Measurements from ENCODE around the gene UQCRH. TPM values are rescaled to one million over a fixed set of nuclear protein-coding genes. Genes with fewer than 3 reads are reported as not detected.
A peak's percentile ranks its signal among the peaks of the same experiment; 100 is the strongest.

UQCRH gene
- total RNA-seq, 2 experiments from 2014 or later, result 101 to 103 TPM

DNA sequence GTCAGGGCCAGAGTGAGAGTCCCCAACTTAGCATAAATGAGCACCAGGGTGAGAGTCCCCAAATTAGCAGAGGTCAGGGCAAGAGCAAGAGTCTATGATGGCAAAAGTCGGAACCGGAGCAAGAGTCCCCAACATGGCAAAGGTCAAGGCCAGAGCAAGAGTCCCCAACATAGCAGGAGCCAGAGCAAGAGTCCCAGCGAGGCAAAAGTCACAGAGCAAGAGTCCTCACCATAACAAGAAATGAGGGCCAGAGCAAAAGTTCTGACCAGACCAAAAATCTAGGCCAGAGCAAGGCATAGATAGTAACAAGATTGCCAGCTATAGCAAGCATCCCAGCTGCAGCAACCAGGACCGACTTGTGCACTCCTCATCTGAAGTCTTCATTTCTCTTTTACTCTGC is 40.2 kb downstream of the UQCRH start:
- Mint-ChIP-seq H3K27me3 (no peaks in the 10 kb centered on the region), H3K4me3 (no peak overlapping the region), H3K27ac (peak overlapping the region; percentile 97), H3K9me3 (no peaks in the 10 kb centered on the region), H3K36me3 (ENCODE audit: low read depth) (peaks cover 67% of the 10 kb centered on the region), H3K4me1 (ENCODE audit: low read depth) (peaks cover 58% of the 10 kb centered on the region)
- Histone ChIP-seq H3K36me3 (ENCODE audit: insufficient read depth, low read length) (peaks cover 31% of the 10 kb centered on the region), H3K4me3 (ENCODE audit: low read length) (no peak overlapping the region), H3K4me1 (ENCODE audit: insufficient read depth, low read length) (peaks cover 34% of the 10 kb centered on the region), H3K27ac (ENCODE audit: low read depth in 1 of 2, low read length in 2 of 2) (no peak overlapping the region), H3K27me3 (ENCODE audit: control insufficient read depth in 1 of 2, insufficient read depth in 2 of 2, low read length in 2 of 2) (no peaks in the 10 kb centered on the region), H3K9me3 (ENCODE audit: control insufficient read depth in 1 of 2, insufficient read depth in 1 of 2, low read length in 2 of 2) (peaks cover 0 to 6% of the 10 kb centered on the region in 2 experiments)
- TF ChIP-seq, protein P1, sequence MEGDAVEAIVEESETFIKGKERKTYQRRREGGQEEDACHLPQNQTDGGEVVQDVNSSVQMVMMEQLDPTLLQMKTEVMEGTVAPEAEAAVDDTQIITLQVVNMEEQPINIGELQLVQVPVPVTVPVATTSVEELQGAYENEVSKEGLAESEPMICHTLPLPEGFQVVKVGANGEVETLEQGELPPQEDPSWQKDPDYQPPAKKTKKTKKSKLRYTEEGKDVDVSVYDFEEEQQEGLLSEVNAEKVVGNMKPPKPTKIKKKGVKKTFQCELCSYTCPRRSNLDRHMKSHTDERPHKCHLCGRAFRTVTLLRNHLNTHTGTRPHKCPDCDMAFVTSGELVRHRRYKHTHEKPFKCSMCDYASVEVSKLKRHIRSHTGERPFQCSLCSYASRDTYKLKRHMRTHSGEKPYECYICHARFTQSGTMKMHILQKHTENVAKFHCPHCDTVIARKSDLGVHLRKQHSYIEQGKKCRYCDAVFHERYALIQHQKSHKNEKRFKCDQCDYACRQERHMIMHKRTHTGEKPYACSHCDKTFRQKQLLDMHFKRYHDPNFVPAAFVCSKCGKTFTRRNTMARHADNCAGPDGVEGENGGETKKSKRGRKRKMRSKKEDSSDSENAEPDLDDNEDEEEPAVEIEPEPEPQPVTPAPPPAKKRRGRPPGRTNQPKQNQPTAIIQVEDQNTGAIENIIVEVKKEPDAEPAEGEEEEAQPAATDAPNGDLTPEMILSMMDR (IDR thresholded peaks at IDR 0.05), result no peak
- ChIA-PET POLR2A (no interaction called here), CTCF (no interaction called here)
- DNase-seq (no peak), ATAC-seq (ENCODE audit: poor library complexity) (no peak)
- intact Hi-C loops (cut with DNase I, micrococcal nuclease), result loop anchor here in 1 of 2 experiments (5.0 to 10.0 kb wide), 2 partner anchors 374 to 971 kb away; partner anchors contain the start of genes EFCAB14 and STIL

DNA sequence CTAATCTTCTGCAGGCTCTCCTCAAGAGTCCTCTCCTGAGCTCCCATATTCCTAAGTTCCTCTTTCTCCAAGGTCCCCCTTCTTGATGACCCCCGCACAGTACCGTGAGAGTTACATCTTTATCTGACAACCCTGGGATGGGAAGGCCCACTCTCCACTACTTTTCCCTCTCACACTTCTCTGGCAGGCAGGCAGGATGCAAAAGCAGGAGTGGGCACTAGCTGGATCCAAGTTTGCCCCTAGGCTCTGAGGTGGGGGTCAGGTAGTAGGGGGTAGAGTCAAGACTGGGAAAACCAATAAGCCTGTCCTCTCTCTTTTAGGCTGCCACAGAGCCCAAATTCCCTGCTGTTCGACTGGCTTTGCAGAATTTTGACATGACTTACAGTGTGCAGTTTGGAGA is 41.0 kb downstream of the UQCRH start:
- peaks cover 56% of the 10 kb centered on the region for H3K4me1 Mint-ChIP-seq (ENCODE audit: low read depth)
- H3K27me3 ChIP-seq (ENCODE audit: control insufficient read depth in 1 of 2, insufficient read depth in 2 of 2, low read length in 2 of 2), result no peaks in the 10 kb centered on the region
- H3K27ac ChIP-seq (ENCODE audit: low read depth in 1 of 2, low read length in 2 of 2), result no peak overlapping the region
- DNase-seq, result no peak
- ChIA-PET CTCF (no interaction called here), POLR2A (no interaction called here)
- no peaks in the 10 kb centered on the region for H3K9me3 Mint-ChIP-seq
- intact Hi-C loops (cut with DNase I, micrococcal nuclease), result loop anchor here in 1 of 2 experiments (5.0 to 10.0 kb wide), 2 partner anchors 373 to 970 kb away; partner anchors contain the start of genes EFCAB14 and STIL
- no peak overlapping the region for H3K4me3 ChIP-seq (ENCODE audit: low read length)
- no peaks in the 10 kb centered on the region for H3K27me3 Mint-ChIP-seq
- TF ChIP-seq, protein P1 (IDR thresholded peaks at IDR 0.05), result no peak
- peaks cover 36% of the 10 kb centered on the region for H3K36me3 ChIP-seq (ENCODE audit: insufficient read depth, low read length)
- no peak overlapping the region for H3K4me3 Mint-ChIP-seq
- peaks cover 31% of the 10 kb centered on the region for H3K4me1 ChIP-seq (ENCODE audit: insufficient read depth, low read length)
- H3K27ac Mint-ChIP-seq, result peak overlapping the region; percentile 97
- ATAC-seq (ENCODE audit: poor library complexity), result no peak
- H3K36me3 Mint-ChIP-seq (ENCODE audit: low read depth), result peaks cover 70% of the 10 kb centered on the region
- H3K9me3 ChIP-seq (ENCODE audit: control insufficient read depth in 1 of 2, insufficient read depth in 1 of 2, low read length in 2 of 2), result peaks cover 0 to 2% of the 10 kb centered on the region in 2 experiments

DNA sequence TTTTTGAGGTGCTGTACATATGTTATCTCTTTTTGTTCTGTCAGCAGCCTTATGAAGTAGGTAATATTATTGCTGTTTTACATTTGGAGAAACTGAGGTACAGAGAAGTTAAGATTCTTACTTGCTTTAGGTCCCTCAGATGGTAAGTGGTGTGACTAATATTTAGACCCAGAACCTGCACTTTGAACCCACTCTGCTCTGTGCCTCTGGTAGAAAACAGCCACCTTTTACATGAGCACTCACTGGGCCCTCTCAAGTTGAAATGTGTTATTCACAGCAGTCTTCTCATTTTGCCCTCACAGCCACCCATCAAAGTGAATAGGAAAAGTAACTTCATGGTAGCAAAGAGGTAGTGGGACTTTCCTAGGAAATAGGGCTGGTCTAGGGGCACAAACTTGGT is 41.8 kb downstream of the UQCRH start:
- Histone ChIP-seq H3K4me1 (ENCODE audit: insufficient read depth, low read length) (peaks cover 23% of the 10 kb centered on the region), H3K27me3 (ENCODE audit: control insufficient read depth in 1 of 2, insufficient read depth in 2 of 2, low read length in 2 of 2) (no peaks in the 10 kb centered on the region), H3K4me3 (ENCODE audit: low read length) (no peak overlapping the region), H3K36me3 (ENCODE audit: insufficient read depth, low read length) (peaks cover 44% of the 10 kb centered on the region), H3K9me3 (ENCODE audit: control insufficient read depth in 1 of 2, insufficient read depth in 1 of 2, low read length in 2 of 2) (no peaks in the 10 kb centered on the region), H3K27ac (ENCODE audit: low read depth in 1 of 2, low read length in 2 of 2) (no peak overlapping the region)
- H3K4me1 Mint-ChIP-seq (ENCODE audit: low read depth), result peaks cover 51% of the 10 kb centered on the region
- TF ChIP-seq, protein P1 (IDR thresholded peaks at IDR 0.05), result no peak
- CTCF ChIA-PET, result no interaction called here
- DNase-seq (no peak), ATAC-seq (ENCODE audit: poor library complexity) (no peak)
- no peaks in the 10 kb centered on the region for H3K27me3 Mint-ChIP-seq
- peaks cover 77% of the 10 kb centered on the region for H3K36me3 Mint-ChIP-seq (ENCODE audit: low read depth)
- intact Hi-C loops (cut with DNase I, micrococcal nuclease), result loop anchor here (5.0 to 10.0 kb wide), 2 partner anchors 308 to 970 kb away; partner anchors contain the start of gene STIL (in 1 of the 2)
- H3K9me3 Mint-ChIP-seq, result no peaks in the 10 kb centered on the region
- POLR2A ChIA-PET, result no interaction called here
- H3K27ac Mint-ChIP-seq, result no peak overlapping the region
- H3K4me3 Mint-ChIP-seq, result no peak overlapping the region

Measured in CD4-positive, alpha-beta T cell (primary cell).